ENCODE data around the gene MED16.
"Not testable (repeated sequence)": the region's sequence is repeated elsewhere in the genome, so short reads cannot be mapped to it uniquely, and the experiment has no call there.

MED16 gene

GRCh38 chr19:825897-826644 lies 66.9 kb downstream of the MED16 start:
- DNase-seq = no peak

- DNase-seq = no peak
These were observed 68.1 kb downstream of the MED16 start for GRCh38 chr19:824885-825284.

DNA sequence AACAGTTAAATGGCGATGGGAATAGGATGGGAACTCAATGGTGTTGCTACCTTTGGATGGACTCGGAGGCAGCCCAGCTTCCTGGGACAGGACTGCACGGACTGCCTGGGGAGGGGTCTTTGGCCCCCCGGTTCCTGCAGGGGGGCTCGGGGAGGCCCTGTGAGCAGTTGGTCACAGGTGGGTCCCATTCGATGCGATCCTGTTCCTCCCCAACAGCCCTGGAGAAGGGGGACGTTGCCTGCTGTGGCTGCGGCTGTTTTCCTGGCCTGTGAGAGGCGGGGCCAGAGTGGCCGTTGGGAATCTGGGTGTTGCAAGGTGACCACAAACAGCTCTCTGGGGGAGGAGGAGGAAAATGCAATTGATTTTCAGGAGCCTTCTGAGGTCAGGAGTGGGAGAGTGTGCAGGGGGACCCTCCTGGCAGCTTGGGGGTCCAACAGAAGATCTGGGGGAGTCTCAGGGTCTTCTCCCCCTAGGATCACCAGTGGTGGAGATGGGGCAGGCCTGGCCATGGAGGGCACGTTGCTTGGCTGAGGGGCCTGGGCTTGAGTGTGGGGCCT lies 69.3 kb downstream of the MED16 start:
- DNase-seq = no peak

DNA sequence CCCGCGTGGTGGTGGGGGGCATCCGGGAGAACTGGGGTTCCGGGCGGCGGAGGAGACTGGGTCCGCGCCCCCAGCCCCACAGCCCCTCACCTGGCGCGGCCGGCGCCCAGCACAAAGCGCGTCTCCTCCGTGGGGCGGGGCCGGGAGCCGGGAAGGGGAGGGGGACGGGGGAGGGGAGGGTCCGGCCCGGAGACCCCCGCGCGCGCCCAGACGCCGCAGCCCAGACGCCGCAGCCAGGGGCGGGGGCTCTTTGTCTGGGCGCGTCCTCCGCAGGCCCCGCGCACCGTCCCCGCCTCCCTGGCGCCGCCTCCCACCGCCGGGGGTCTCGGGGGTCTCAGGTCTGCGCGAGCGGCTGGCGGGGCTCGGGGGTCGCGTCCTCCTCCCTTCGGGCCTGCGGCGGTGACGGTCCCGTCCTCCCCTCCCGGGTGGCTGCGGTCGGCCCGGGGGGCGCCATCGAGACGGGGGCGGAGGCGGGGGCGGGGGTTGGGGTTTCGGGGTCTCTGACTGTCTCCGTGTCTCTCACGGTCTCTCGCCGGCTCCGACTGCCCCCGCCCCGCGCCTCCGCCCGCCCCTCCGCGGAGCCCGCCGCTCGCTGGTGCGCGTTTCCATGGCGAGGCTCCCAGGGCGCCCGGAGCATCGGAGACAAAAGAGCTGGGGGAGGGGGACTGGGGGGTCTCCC lies 71.0 kb downstream of the MED16 start, which contains the start of gene PLPPR3:
Gene PLPPR3, minus strand, starts transcription at position 131 of the 679 bp plus-strand sequence. CDS start 396 bp downstream, outside the sequence.
- no peak for DNase-seq

- DNase-seq = no peak
These were observed 71.7 kb downstream of the MED16 start for GRCh38 chr19:821231-821824.

DNA sequence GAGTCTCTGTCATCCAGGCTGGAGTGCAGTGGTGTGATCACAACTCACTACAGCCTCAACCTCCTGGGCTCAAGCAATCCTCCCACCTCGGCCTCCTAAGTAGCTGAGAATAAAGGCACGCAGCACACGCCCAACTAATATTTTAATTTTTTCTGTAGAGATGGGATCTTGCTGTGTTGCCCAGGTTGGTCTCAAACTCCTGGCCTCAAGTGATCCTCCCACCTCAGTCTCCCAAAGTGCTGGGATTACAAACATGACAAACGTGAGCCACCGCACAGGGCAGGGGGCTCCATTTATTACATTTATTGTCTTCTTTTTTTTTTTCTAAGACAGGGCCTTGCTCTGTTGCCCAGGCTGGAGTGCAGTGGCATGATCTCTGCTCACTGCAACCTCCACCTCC lies 72.8 kb downstream of the MED16 start:
- not testable (repeated sequence) for DNase-seq

All from stimulated activated CD4-positive, alpha-beta T cell treated with anti-CD3 and anti-CD28 coated beads, Interleukin-2, amount 100 ng/mL, for 48 hours (primary cell).